HG02642 (cell line): ENCODE measurements around the gene IGFBP5.

Source experiments
- ATAC-seq: cut with Tn5 transposase; IDR thresholded peaks from one replicate; pipeline ENCODE4 v1.9.1; 2021; ENCODE audit warnings: mild to moderate bottlenecking; ENCODE audit not compliant: unreplicated experiment, poor library complexity

The IGFBP5 gene

DNA sequence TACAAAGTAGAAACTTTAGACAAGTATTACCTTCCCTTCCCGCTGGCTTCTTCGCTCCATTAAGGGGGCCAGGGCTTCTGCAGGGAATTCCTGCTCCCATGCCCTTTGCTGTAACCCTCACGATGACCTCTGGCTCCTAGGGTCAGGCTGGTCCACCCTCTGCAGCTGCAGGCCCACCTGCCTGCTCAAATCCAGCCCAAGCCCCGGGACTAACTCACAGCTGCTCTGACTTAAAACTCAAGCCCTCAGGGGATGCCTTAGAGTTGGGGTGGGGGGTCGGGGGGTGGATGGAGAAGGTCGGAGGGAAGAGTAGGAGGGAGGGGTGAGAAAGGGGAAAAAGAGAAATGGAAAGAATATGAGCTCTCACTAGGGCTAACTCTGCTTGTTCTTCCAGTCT, 4.9 kb downstream of the IGFBP5 start:
- ATAC-seq = no peak

GRCh38 chr2:216689397-216689796, 6.0 kb downstream of the IGFBP5 start:
- no peak for ATAC-seq

GRCh38 chr2:216688731-216689340, 6.5 kb downstream of the IGFBP5 start:
- ATAC-seq = no peak

DNA sequence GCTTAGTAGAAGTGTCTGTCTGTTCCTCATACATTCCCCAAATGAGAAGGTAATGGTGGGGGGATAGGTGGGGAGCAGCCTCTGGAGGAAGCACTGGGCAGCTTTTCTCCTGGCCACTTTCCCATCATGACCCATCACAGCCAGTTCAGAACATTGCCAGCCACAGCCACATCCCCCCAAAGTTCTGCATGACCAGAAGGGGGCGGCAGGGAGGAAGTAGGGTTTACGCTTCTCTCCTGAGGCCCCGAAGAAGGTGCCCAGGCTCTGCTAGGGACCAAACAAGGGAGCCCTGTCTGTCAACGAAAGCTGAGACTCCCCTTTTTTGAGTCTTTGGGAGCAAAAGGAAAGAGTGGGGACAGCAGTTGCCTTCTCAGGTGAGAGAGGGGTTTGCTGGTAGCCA, 7.7 kb downstream of the IGFBP5 start:
- no peak for ATAC-seq

DNA sequence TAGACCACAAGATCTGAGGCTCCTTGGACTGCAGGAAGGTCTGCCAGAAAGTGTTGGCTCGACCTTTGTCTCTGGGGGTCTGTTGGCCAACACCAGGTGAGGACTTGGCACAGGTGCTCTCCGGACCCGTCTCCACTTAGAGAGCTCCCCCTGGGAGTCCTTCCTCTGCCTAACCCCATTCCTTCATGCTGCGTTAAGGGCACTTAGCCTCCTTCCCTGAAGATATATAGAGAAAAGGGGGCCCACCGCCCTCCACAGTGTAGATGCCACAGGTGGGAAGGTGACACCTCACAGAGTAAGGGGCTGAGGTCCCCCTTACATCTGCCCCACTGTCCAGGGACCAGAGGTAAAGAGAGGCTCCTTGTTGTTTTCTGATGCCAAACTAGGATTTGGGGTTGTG, 8.2 kb downstream of the IGFBP5 start:
- no peak for ATAC-seq

- ATAC-seq = no peak
Observed at GRCh38 chr2:216685327-216685875, 9.9 kb downstream of the IGFBP5 start.

GRCh38 chr2:216683846-216684245, 11.5 kb downstream of the IGFBP5 start:
- no peak for ATAC-seq

DNA sequence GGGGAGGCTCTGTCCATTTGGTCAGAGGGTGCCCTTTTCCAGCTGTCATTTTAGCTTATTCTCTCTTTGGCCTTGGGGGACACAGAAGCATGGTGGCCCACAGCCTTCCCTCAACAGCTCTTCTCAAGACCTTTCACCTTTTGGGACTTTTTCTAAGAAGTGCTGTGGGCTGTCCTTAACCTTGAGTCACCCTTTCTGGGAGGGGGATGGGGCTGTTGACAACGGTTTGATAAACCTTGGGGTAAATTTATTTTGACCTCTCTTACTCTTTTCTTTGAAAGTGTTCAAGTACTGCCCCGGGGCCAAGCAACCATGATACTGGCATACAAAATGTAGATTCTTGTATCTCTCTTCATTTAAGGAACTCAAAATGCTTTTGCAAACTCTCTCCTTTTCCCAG, 13.7 kb downstream of the IGFBP5 start:
- ATAC-seq = no peak

DNA sequence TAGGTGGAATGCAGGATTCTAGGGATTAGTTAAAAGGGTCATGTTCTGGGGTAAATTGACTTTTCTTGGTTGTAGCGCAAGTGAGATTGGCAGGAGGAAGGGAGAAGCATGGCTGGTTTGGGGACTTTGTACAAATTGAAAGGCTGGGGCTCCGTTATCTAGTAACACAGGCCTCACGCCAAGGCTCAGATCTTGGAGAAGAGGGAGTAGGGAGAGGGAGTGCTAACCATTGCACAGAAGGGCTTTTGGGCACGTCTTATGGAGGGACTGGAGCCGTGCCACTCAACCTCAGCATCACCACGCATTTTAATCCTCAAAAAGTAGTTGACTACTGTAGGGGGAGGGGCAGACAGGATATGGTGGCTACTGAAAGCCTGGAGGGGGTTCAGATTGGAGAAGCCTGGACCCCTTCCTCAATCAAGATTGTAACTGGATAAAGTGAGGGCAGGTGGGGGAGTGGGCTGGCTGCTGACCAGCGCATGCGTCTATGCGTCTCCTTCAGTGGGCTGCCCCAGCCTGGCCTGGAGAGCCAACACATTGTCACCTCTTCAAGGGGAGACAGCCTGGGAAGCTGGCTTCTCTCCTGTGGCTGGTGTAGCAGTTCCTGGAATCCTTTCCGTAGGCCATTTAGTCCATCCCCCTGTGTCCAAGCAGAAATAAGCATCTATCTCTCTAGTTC, 14.3 kb downstream of the IGFBP5 start:
- ATAC-seq = no peak

- no peak for ATAC-seq
Observed at GRCh38 chr2:216679658-216680024, 15.7 kb downstream of the IGFBP5 start.

DNA sequence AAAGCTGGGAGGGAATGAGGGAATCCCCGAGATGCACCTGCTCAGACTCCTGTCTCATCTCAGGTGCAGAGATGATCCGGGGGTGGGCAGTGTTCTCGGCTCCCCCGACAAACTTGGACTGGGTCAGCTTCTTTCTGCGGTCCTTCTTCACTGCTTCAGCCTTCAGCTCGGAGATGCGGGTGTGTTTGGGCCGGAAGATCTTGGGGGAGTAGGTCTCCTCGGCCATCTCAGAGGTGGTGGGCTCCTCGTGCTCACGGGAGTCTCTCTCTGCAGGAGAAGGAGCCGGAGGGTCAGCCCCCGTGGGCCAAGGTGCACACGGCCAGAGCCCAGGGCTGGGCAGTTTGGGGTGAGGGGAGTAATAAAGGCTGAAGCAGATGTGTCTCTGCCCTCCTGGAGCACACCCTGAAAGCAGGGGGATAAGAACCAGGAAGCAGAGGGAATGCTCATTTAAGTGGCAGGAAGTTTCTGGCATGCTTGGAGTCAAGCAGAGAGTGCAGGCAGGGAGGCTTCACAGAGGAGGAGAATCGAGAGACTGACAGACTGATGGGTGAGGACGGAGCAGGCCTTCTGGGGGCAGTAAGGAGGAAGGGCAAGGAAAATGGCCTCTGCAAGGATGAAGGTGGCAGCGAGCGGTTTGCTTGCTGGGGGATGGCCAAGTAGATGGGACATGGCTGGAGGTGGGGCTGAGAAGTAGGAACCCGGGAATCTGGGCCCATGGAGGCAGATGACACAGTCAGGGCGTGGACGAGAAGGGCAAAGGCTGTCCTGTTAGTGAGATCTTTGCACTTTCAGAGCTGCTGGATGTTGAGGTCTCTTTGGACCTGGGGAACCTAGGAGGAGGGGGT, 16.3 kb downstream of the IGFBP5 start:
- no peak for ATAC-seq

DNA sequence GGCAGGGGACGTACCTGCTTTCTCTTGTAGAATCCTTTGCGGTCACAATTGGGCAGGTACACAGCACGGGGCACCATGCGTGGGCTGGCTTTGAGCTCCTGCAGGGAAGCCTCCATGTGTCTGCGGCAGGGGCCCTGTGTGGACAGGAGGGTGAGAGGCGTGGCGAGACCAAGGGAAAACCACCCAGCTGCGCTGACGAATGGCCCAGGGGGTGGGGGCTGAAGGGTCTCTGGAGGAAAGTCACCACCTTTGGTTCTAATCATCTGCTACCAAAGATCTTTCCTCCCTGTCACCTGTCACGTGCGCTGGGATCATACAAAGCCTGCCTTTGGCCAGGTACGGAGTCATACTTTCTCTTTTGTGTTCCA, 17.3 kb downstream of the IGFBP5 start:
- ATAC-seq = no peak

DNA sequence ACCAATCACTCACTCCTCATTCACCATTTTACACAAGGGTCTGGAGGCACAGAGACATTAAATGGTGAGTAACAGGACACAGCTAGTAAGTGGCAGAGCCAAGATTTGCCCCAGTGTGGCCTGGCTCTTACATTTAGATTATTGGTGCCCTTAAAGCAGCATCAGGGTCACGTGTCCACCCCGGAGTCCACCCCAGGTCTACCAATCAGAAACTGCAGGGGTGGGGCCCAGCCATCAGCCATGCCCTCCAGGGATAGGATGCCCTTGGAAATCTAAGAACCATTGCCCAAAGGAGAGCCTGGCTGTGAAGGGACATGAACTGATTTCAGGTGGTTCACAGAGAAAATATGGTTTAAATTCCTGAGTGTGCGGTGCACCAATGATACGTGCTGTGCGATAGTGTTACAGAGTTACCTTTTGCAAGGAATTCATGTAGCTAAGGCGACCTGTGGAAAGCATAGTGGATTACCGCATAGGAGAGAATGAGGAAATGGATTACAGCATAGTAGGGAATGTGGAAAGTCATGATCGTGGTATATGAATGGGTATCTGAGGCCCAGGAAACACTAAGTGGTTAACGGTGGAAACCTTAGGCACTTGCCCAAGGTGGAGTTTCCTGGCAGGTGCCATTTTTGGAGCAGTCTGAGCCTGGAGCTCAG, 17.8 kb downstream of the IGFBP5 start:
- no peak for ATAC-seq

GRCh38 chr2:216676630-216677029, 18.7 kb downstream of the IGFBP5 start:
- ATAC-seq = no peak

DNA sequence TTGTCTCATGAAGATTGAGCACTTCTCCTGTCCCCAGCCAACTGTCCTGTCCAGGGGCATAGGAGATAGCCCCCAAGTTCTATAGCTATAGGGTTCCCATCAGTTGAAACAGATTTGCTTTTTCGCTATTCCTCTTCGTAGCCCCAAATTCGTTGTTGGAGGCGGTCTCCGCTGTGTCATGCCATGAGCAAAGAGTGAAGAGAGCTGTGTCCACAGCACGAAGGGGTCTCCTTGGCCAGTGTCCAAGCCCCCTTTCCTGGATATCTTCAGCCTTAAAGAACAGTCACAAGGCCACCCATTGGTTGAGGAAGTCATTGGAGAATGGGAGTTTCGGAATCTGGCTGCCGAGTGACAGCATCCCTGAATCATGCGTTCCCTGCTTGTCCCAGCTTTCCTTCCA, 21.0 kb downstream of the IGFBP5 start:
- ATAC-seq = no peak

DNA sequence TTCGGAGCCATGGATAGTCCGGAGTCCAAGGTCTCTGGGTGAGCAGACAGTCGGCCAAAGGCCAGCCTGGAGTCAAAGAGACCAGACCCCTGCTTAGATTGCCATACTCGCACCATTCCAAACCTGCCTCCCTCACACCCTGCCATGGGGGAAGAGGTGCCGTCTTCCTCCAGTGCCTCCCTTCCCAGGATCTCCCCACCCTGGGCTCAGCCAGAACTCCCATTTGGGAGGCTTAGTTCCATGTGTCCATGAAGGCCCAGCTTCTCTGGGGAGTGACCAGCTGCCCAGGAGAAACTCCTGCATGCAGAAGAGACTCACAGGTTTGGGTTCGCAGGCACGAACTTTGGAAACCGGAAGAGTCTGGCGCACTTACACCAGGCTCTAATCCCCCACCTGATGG, 21.7 kb downstream of the IGFBP5 start:
- no peak for ATAC-seq

DNA sequence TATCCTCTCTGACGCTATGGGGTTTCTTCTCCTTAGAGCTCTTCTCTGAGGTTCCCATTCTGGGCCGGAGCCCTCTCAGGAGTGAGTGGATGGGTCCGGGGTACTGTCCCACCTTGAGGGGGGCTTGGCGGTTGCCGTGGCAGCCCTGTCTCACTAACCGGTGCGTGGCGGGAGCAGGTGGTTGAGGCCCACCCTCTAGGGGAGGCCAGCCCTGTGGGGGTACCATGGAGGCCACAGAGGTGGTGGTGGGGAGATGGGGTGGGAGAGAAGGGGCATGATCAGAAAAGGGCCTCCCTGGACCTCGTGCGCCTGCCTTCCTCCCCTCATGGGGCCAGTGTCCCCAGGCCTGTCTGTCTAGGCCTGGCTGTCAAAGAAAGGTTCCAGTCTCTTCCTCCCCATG, 22.3 kb downstream of the IGFBP5 start:
- ATAC-seq = no peak

DNA sequence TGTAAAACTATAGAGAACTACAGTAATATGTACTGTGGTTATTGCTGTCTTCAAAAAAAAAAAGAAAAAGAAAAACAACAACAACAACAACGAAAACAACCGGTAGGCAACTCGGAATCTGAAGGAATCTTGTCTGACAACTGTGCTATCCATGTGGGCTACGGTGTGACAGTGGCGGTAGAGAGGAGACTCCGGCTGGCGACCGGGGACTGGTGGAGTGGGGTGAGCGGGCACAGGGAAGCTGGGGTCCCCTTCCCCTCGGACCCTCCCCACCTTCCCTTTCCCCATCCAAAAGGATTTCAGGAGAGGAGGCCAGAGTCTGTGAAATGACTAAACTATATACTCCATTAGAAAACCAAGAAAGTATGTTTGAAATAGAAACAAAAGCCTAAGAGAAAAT, 22.9 kb downstream of the IGFBP5 start:
- ATAC-seq = no peak

DNA sequence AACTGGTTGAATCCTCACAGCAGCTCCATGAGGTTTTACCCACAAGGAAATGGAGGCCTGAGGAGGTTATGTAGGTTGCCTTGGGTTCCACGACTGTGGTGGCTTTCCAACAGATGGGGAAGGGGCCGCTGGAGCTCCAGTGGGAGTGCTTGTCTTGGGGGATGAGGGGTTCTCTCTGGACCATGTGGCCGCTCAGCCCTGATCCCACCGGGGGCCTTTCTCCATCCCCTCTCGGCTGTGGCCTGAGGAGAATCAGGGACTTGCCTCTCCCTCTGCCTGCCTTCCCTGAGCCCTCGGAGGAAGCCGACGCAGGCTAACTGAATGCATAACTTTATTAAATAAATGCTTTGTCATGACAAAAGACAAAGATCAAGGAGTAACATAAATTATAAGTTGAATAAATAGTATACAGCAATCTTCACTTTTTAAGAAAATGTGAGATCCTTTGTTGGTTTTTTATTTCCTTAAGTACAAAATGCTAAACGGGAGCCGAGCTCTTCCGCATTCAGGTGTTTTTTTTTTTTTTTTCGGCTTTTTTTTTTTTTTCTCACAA, 23.5 kb downstream of the IGFBP5 start:
- ATAC-seq = no peak

GRCh38 chr2:216671081-216671411, 24.3 kb downstream of the IGFBP5 start:
- no peak for ATAC-seq
